ENCODE data around the gene PPP2R5C. TPM values are rescaled to one million over a fixed set of nuclear protein-coding genes. Genes with fewer than 3 reads are reported as not detected.

Gene PPP2R5C
- total and polyA plus RNA-seq, 2 of the 8 experiments (the other 6 are each of a cell fraction or from before 2014, with no cell fraction given): 49.6 to 95.9 TPM

DNA sequence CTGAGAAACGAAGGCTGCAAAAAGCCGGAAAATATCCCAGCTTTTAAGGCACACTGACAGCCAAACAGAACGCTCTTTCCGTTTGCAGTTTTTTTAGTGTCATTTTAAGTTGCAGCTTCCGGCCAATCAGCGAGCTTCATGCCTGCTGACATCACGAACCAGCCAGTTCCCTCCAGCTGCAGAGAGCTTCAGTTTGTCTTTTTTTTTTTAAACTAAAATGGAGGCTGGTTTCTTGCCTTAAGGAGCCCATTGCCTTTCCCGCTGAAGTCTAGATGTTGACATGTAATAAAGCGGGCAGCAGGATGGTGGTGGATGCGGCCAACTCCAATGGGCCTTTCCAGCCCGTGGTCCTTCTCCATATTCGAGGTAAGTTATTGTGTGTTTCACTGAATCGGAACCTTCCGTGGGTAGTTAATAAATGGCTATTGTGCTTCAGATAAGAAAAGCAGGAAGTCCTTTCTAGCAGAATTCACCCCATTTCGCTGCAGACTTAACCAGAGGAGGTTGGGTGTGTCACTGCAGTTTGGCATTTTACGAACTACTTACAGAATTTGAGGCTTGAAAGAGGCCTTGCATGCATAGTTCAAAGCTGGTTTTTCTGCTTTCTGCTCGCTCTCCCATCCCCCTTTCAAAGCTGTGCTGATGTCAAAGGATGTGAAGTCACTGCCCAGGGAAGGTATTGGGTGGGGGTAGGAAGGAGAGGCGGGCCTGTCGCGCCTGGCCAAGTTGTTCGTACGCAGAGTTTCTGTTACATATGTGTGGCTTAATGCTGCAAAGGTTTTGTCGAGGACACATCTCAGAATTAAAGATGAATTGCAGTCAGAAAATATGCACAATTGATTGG, 48.4 kb downstream of the PPP2R5C start (continued):
- TF ChIP-seq CBX5 (IDR thresholded peaks at IDR 0.05; ENCODE audit: low read depth, low read length) (no peak), FOSL1 (IDR thresholded peaks at IDR 0.05; ENCODE audit: insufficient read depth, low read depth, low read length) (no peak), CTBP2 (IDR thresholded peaks at IDR 0.05; ENCODE audit: borderline replicate concordance, insufficient read depth, insufficient read length, low read length) (no peak), SUZ12 (IDR thresholded peaks at IDR 0.05; ENCODE audit: low read length) (no peak), TEAD4 (IDR thresholded peaks at IDR 0.05; ENCODE audit: low read depth, low read length) (no peak), CHD1 (IDR thresholded peaks at IDR 0.05; ENCODE audit: low read depth, low read length) (peak; percentile 38; the same call in 1 of the 2 replicates), HDAC2 (IDR thresholded peaks at IDR 0.05; ENCODE audit: borderline replicate concordance in 1 of 2, low read depth in 2 of 2, low read length in 2 of 2) (no peak), NRF1 (IDR thresholded peaks at IDR 0.05; ENCODE audit: low read depth, low read length) (no peak)
- TF ChIP-seq, protein P1, sequence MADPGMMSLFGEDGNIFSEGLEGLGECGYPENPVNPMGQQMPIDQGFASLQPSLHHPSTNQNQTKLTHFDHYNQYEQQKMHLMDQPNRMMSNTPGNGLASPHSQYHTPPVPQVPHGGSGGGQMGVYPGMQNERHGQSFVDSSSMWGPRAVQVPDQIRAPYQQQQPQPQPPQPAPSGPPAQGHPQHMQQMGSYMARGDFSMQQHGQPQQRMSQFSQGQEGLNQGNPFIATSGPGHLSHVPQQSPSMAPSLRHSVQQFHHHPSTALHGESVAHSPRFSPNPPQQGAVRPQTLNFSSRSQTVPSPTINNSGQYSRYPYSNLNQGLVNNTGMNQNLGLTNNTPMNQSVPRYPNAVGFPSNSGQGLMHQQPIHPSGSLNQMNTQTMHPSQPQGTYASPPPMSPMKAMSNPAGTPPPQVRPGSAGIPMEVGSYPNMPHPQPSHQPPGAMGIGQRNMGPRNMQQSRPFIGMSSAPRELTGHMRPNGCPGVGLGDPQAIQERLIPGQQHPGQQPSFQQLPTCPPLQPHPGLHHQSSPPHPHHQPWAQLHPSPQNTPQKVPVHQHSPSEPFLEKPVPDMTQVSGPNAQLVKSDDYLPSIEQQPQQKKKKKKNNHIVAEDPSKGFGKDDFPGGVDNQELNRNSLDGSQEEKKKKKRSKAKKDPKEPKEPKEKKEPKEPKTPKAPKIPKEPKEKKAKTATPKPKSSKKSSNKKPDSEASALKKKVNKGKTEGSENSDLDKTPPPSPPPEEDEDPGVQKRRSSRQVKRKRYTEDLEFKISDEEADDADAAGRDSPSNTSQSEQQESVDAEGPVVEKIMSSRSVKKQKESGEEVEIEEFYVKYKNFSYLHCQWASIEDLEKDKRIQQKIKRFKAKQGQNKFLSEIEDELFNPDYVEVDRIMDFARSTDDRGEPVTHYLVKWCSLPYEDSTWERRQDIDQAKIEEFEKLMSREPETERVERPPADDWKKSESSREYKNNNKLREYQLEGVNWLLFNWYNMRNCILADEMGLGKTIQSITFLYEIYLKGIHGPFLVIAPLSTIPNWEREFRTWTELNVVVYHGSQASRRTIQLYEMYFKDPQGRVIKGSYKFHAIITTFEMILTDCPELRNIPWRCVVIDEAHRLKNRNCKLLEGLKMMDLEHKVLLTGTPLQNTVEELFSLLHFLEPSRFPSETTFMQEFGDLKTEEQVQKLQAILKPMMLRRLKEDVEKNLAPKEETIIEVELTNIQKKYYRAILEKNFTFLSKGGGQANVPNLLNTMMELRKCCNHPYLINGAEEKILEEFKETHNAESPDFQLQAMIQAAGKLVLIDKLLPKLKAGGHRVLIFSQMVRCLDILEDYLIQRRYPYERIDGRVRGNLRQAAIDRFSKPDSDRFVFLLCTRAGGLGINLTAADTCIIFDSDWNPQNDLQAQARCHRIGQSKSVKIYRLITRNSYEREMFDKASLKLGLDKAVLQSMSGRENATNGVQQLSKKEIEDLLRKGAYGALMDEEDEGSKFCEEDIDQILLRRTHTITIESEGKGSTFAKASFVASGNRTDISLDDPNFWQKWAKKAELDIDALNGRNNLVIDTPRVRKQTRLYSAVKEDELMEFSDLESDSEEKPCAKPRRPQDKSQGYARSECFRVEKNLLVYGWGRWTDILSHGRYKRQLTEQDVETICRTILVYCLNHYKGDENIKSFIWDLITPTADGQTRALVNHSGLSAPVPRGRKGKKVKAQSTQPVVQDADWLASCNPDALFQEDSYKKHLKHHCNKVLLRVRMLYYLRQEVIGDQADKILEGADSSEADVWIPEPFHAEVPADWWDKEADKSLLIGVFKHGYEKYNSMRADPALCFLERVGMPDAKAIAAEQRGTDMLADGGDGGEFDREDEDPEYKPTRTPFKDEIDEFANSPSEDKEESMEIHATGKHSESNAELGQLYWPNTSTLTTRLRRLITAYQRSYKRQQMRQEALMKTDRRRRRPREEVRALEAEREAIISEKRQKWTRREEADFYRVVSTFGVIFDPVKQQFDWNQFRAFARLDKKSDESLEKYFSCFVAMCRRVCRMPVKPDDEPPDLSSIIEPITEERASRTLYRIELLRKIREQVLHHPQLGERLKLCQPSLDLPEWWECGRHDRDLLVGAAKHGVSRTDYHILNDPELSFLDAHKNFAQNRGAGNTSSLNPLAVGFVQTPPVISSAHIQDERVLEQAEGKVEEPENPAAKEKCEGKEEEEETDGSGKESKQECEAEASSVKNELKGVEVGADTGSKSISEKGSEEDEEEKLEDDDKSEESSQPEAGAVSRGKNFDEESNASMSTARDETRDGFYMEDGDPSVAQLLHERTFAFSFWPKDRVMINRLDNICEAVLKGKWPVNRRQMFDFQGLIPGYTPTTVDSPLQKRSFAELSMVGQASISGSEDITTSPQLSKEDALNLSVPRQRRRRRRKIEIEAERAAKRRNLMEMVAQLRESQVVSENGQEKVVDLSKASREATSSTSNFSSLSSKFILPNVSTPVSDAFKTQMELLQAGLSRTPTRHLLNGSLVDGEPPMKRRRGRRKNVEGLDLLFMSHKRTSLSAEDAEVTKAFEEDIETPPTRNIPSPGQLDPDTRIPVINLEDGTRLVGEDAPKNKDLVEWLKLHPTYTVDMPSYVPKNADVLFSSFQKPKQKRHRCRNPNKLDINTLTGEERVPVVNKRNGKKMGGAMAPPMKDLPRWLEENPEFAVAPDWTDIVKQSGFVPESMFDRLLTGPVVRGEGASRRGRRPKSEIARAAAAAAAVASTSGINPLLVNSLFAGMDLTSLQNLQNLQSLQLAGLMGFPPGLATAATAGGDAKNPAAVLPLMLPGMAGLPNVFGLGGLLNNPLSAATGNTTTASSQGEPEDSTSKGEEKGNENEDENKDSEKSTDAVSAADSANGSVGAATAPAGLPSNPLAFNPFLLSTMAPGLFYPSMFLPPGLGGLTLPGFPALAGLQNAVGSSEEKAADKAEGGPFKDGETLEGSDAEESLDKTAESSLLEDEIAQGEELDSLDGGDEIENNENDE (IDR thresholded peaks at IDR 0.05; ENCODE audit: insufficient replicate concordance, low read length): no peak
